Right lobe of liver (tissue), 4 donors: ENCODE results near the gene SPRR2E.

Source experiments
- CTCF ChIP-seq, 4 donors: fragments of 200-600 bp in 3 of 4; fragments of 450-650 bp in 1 of 4; IDR thresholded peaks; one replicate each; pipeline versions ENCODE4 v1.5.1 to v1.8.0; 2016 to 2022; ENCODE audit warnings: antibody characterized with exemption in 4 of 4, mild to moderate bottlenecking in 2 of 4
- POLR2A ChIP-seq: fragments of 450-650 bp; IDR thresholded peaks from one replicate; pipeline ENCODE4 v1.6.1; 2017; ENCODE audit warnings: antibody characterized with exemption, mild to moderate bottlenecking
- donor health status: DM: no; HTN: no; CAD: no.
- donor health status: DM: no; HTN: no; CAD: no.
- donor health status: DM: no; HTN: yes; CAD: no.

- no peak for TF ChIP-seq CTCF (IDR thresholded peaks at IDR 0.05)
- no peak for TF ChIP-seq POLR2A
Observed at GRCh38 chr1:153133743-153134142, 39.4 kb upstream of the SPRR2E start.
